Peyer's patch (tissue), 4 donors: ENCODE results near the gene PPP1R7.

Experiments used
- POLR2A ChIP-seq, 2 donors: fragments of 450-650 bp; IDR thresholded peaks; one replicate each; pipeline ENCODE4 v1.5.1; 2017; ENCODE audit warnings: antibody characterized with exemption in 2 of 2, mild to moderate bottlenecking in 2 of 2, moderate library complexity in 2 of 2
- TF ChIP-seq, protein P1 (sequence below), 6 experiments: fragments of 450-650 bp in 4 of 6; fragments of 200-600 bp in 2 of 6; sonication (generic) in 1 of 6; IDR thresholded peaks; one replicate each; pipeline ENCODE4 v1.5.1; 2017 to 2019; ENCODE audit warnings: antibody characterized with exemption in 6 of 6, mild to moderate bottlenecking in 3 of 6, moderate library complexity in 1 of 6

DNA sequence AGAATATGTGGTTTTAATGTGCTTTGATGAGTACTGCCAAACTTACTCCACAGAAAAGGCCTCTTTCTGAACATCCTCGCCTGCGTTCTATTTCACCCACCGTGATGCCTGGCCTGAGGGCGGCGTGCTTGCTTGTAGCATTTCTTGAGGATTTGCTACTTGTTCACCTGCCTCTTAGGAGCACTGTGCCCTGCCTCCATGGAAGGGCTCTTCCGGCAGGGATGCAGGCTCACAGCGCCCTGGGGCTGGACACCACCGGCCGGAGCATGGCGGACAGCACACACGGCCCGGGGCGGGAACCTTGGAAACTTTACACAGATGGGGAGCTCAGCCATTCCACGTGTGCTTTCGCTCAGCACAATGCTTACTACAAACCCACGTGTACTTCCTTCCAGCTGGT, 75.3 kb downstream of the PPP1R7 start:
- TF ChIP-seq, protein P1, sequence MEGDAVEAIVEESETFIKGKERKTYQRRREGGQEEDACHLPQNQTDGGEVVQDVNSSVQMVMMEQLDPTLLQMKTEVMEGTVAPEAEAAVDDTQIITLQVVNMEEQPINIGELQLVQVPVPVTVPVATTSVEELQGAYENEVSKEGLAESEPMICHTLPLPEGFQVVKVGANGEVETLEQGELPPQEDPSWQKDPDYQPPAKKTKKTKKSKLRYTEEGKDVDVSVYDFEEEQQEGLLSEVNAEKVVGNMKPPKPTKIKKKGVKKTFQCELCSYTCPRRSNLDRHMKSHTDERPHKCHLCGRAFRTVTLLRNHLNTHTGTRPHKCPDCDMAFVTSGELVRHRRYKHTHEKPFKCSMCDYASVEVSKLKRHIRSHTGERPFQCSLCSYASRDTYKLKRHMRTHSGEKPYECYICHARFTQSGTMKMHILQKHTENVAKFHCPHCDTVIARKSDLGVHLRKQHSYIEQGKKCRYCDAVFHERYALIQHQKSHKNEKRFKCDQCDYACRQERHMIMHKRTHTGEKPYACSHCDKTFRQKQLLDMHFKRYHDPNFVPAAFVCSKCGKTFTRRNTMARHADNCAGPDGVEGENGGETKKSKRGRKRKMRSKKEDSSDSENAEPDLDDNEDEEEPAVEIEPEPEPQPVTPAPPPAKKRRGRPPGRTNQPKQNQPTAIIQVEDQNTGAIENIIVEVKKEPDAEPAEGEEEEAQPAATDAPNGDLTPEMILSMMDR (IDR thresholded peaks at IDR 0.05): no peak
- no peak for TF ChIP-seq POLR2A (IDR thresholded peaks at IDR 0.05)
